SK-MEL-5 (cell line): ENCODE results near the gene RAB7A. TPM values are rescaled to one million over a fixed set of nuclear protein-coding genes. Genes with fewer than 3 reads are reported as not detected.
"Not testable (repeated sequence)": the region's sequence is repeated elsewhere in the genome, so short reads cannot be mapped to it uniquely, and the experiment has no call there.

Experiments used
- DNase-seq: peaks from one replicate; pipeline ENCODE4 v3.0.0-alpha.2; 2016; ENCODE audit warnings: low read depth, low spot score
- in situ Hi-C: cut with HindIII; loops from 2 replicates; pipeline ENCODE4 v1.10.0; 2016; ENCODE audit warnings: low sequenced_read_pairs, high pct_unique_total_duplicates, low pct_unique_long_range_greater_than_20kb
- total RNA-seq: library from RNA; depleted of rRNA; stranded (reverse); fragments of >200 nt; shearing (Covaris generic); gene quantifications from 2 replicates; pipeline ENCODE4 v1.2.3, GENCODE V29; 2014

Gene RAB7A
- total RNA-seq, 1 experiment from 2014 or later, result 142 TPM

GRCh38 chr3:128823631-128824030 lies 97.6 kb downstream of the RAB7A start:
- in situ Hi-C loops, result no loop called here
- no peak for DNase-seq

- in situ Hi-C loops, result no loop called here
- no peak for DNase-seq
Observed at GRCh38 chr3:128824132-128824850, 98.3 kb downstream of the RAB7A start.

GRCh38 chr3:128825117-128825725 lies 99.2 kb downstream of the RAB7A start:
- DNase-seq, result no peak
- in situ Hi-C loops, result no loop called here

GRCh38 chr3:128829087-128829486 lies 103.1 kb downstream of the RAB7A start:
- in situ Hi-C loops, DNase-seq: not testable (repeated sequence)

- DNase-seq, in situ Hi-C loops: not testable (repeated sequence)
Observed at GRCh38 chr3:128829925-128830625, 104.1 kb downstream of the RAB7A start.

- DNase-seq, in situ Hi-C loops: not testable (repeated sequence)
Observed at GRCh38 chr3:128830762-128831161, 104.8 kb downstream of the RAB7A start.

GRCh38 chr3:128832979-128833378 lies 107.0 kb downstream of the RAB7A start:
- DNase-seq, in situ Hi-C loops: not testable (repeated sequence)

GRCh38 chr3:128835096-128835495 lies 109.1 kb downstream of the RAB7A start:
- in situ Hi-C loops, result no loop called here
- no peak for DNase-seq

- in situ Hi-C loops, result no loop called here
- DNase-seq, result no peak
Observed at GRCh38 chr3:128841926-128842920, 116.2 kb downstream of the RAB7A start.

- in situ Hi-C loops, result no loop called here
Observed at GRCh38 chr3:128844502-128844901, 118.5 kb downstream of the RAB7A start.

GRCh38 chr3:128845119-128845777 lies 119.3 kb downstream of the RAB7A start:
- in situ Hi-C loops, result no loop called here
- no peak for DNase-seq

More at GRCh38 chr3:128844502-128844901, 118.5 kb downstream of the RAB7A start:
- no peak for DNase-seq

GRCh38 chr3:128845778-128846485 lies 119.9 kb downstream of the RAB7A start:
- peak; percentile 72 for DNase-seq
- in situ Hi-C loops, result no loop called here

- in situ Hi-C loops, result no loop called here
- DNase-seq, result no peak
Observed at GRCh38 chr3:128846486-128846891, 120.5 kb downstream of the RAB7A start.

- in situ Hi-C loops, result no loop called here
- DNase-seq, result no peak
Observed at GRCh38 chr3:128847666-128848370, 121.8 kb downstream of the RAB7A start.

- in situ Hi-C loops, result no loop called here
Observed at GRCh38 chr3:128848936-128849335, 123.0 kb downstream of the RAB7A start.

GRCh38 chr3:128849911-128850455 lies 124.0 kb downstream of the RAB7A start:
- peak; percentile 23 for DNase-seq
- in situ Hi-C loops, result no loop called here

More at GRCh38 chr3:128848936-128849335, 123.0 kb downstream of the RAB7A start:
- no peak for DNase-seq
